K562 (cell line): ENCODE data around the gene DHRS4L2. TPM values are rescaled to one million over a fixed set of nuclear protein-coding genes. Genes with fewer than 3 reads are reported as not detected.
A peak's percentile ranks its signal among the peaks of the same experiment; 100 is the strongest.

Experiments
- BRD9 ChIP-seq: fragments of 450-650 bp; IDR thresholded peaks from 2 replicates; pipeline ENCODE4 v1.6.1; 2018; ENCODE audit warnings: low read depth; ENCODE audit not compliant: partially characterized antibody
- CREM ChIP-seq: IDR thresholded peaks from 2 replicates; pipeline ENCODE4 v1.6.1; 2014; ENCODE audit warnings: antibody characterized with exemption, low read depth
- ELF4 ChIP-seq: fragments of 450-650 bp; formaldehyde crosslinking; IDR thresholded peaks from 2 replicates; pipeline ENCODE4 v1.4.0; 2022; ENCODE audit warnings: missing genetic modification characterization
- EP300 ChIP-seq: IDR thresholded peaks from 2 replicates; pipeline ENCODE4 v1.6.1; 2012; ENCODE audit warnings: low read length, improper control_type of control experiment
- FOXK2 ChIP-seq, 2 experiments: fragments of 450-650 bp; IDR thresholded peaks in 1 of 2; conservative IDR thresholded peaks in 1 of 2; 2 replicates each; pipeline ENCODE4 v1.6.1; 2016; ENCODE audit warnings: low read depth in 2 of 2, mild to moderate bottlenecking in 1 of 2
- JUNB ChIP-seq: fragments of 450-650 bp; formaldehyde crosslinking; conservative IDR thresholded peaks from 2 replicates; pipeline ENCODE4 v1.4.0; 2020; ENCODE audit warnings: mild to moderate bottlenecking
- MTA3 ChIP-seq: fragments of 450-650 bp; formaldehyde crosslinking; IDR thresholded peaks from 2 replicates; pipeline ENCODE4 v1.6.1; 2017; ENCODE audit warnings: mild to moderate bottlenecking, borderline replicate concordance
- MXI1 ChIP-seq: IDR thresholded peaks from 2 replicates; pipeline ENCODE4 v1.6.1; 2011; ENCODE audit warnings: low read depth, mild to moderate bottlenecking, improper control_type of control experiment, low read length
- MYBL2 ChIP-seq, 2 experiments: fragments of 450-650 bp in 1 of 2; sonication (generic) in 1 of 2; formaldehyde crosslinking in 1 of 2; IDR thresholded peaks; 2 replicates each; pipeline versions ENCODE4 v1.6.1 to v1.8.1; 2017 to 2022; ENCODE audit warnings: borderline replicate concordance in 1 of 2, inconsistent platforms in 1 of 2, low read depth in 1 of 2, mild to moderate bottlenecking in 1 of 2, missing genetic modification reagents in 1 of 2, moderate library complexity in 1 of 2
- NCOA6 ChIP-seq: fragments of 450-650 bp; IDR thresholded peaks from 2 replicates; pipeline ENCODE4 v1.6.1; 2017; ENCODE audit warnings: mild to moderate bottlenecking
- PTTG1 ChIP-seq: fragments of 450-650 bp; IDR thresholded peaks from 2 replicates; pipeline ENCODE4 v1.6.1; 2016; ENCODE audit warnings: low read depth, mild to moderate bottlenecking, missing genetic modification characterization, missing compliant biosample characterization
- PYGO2 ChIP-seq: fragments of 450-650 bp; IDR thresholded peaks from 2 replicates; pipeline ENCODE4 v1.6.1; 2016; ENCODE audit warnings: mild to moderate bottlenecking, missing genetic modification characterization, moderate library complexity, missing compliant biosample characterization
- RUNX1 ChIP-seq: sonication (generic); IDR thresholded peaks from 2 replicates; pipeline ENCODE4 v1.6.1; 2016; ENCODE audit warnings: antibody characterized with exemption, low read depth
- STAT5A ChIP-seq: IDR thresholded peaks from 2 replicates; pipeline ENCODE4 v1.6.1; 2012; ENCODE audit warnings: low read length, inconsistent platforms, borderline replicate concordance
- ZBED1 ChIP-seq: IDR thresholded peaks from 2 replicates; pipeline ENCODE4 v1.6.1; 2014
- ZBTB1 ChIP-seq: sonication (generic); formaldehyde crosslinking; IDR thresholded peaks from 2 replicates; pipeline ENCODE4 v1.8.1; 2023; ENCODE audit warnings: missing genetic modification reagents, low read depth, mild to moderate bottlenecking, borderline replicate concordance
- ZFX ChIP-seq: sonication (generic); formaldehyde crosslinking; IDR thresholded peaks from 2 replicates; pipeline ENCODE4 v1.8.0; 2022; ENCODE audit warnings: mild to moderate bottlenecking, missing genetic modification reagents, moderate library complexity
- ZKSCAN3 ChIP-seq: fragments of 250-450 bp; sonication (Bioruptor Pico); IDR thresholded peaks from 2 replicates; pipeline ENCODE4 v1.4.0; 2020
- ZNF280A ChIP-seq: fragments of 450-650 bp; IDR thresholded peaks from 2 replicates; pipeline ENCODE4 v1.6.1; 2018; ENCODE audit warnings: mild to moderate bottlenecking, low read depth; ENCODE audit not compliant: partially characterized antibody
- ZNF592 ChIP-seq: fragments of 450-650 bp; IDR thresholded peaks from 2 replicates; pipeline ENCODE4 v1.6.1; 2017; ENCODE audit warnings: antibody characterized with exemption, mild to moderate bottlenecking
- ZNF830 ChIP-seq: fragments of 250-450 bp; sonication (Bioruptor Pico); IDR thresholded peaks from 2 replicates; pipeline ENCODE4 v1.5.0; 2021; ENCODE audit warnings: mild to moderate bottlenecking
- polyA plus RNA-seq, 8 experiments: library from polyadenylated mRNA; depleted of rRNA in 4 of 8; stranded (reverse) in 5 of 8; unstranded in 3 of 8; fragments of >200 nt; fragmentation: Nextera tagmentation in 2 of 8; fragmentation: Illumina TruSeq in 1 of 8; extraction: Ambion mirVana in 2 of 8; extraction: Trizol in 1 of 8; gene quantifications; 2 replicates each; pipeline versions ENCODE4 v1.2.1 to v1.2.3, GENCODE V29; 2011 to 2014; ENCODE audit warnings: inconsistent platforms in 1 of 8, missing spikeins in 1 of 8
- total RNA-seq, 7 experiments: library from RNA; depleted of rRNA in 6 of 7; stranded (reverse); fragments of >200 nt in 6 of 7; fragmentation: Illumina TruSeq in 2 of 7; extraction: Trizol in 2 of 7; gene quantifications; 2 replicates each; pipeline versions ENCODE4 v1.2.1 to v1.2.3, GENCODE V29; 2011 to 2021; ENCODE audit warnings: low replicate concordance in 1 of 7
- TF ChIP-seq, protein P1 (sequence below), 2 experiments: fragments of 200-800 bp in 1 of 2; sonication (Bioruptor generic) in 1 of 2; sonication (generic) in 1 of 2; formaldehyde crosslinking in 1 of 2; IDR thresholded peaks in 1 of 2; conservative IDR thresholded peaks in 1 of 2; 2 replicates each; pipeline versions ENCODE4 v1.5.0 to v1.6.1; 2016 to 2020; ENCODE audit warnings: missing compliant biosample characterization in 1 of 2, missing genetic modification characterization in 1 of 2, missing genetic modification reagents in 1 of 2

Gene DHRS4L2
- total and polyA plus RNA-seq, 9 of the 15 experiments (the other 6 are each of a cell fraction or from before 2014, with no cell fraction given): 2.3 to 13.7 (median 8.1) TPM

- TF ChIP-seq ZNF280A (no peak), ZNF830 (no peak), ELF4 (peak; percentile 41; the same call in 1 of the 2 replicates), EP300 (peak; percentile 67; the same call in 1 of the 2 replicates), ZKSCAN3 (CRISPR knock-in tag) (peak; percentile 84), ZBTB1 (CRISPR knock-in tag) (no peak), MXI1 (no peak), ZFX (CRISPR knock-in tag) (no peak), MYBL2 (IDR thresholded peaks at IDR 0.05; ENCODE audit: low read depth) (no peak), MYBL2 (CRISPR knock-in tag; IDR thresholded peaks at IDR 0.05; ENCODE audit: borderline replicate concordance) (no peak), BRD9 (no peak), RUNX1 (no peak), NCOA6 (no peak), ZNF592 (peak; percentile 86), FOXK2 (conservative IDR thresholded peaks at IDR 0.05 in 1 of 2, IDR thresholded peaks at IDR 0.05 in 1 of 2; ENCODE audit: low read depth in 2 of 2) (no peak), PYGO2 (peak; percentile 82), MTA3 (no peak), ZBED1 (no peak), CREM (no peak), JUNB (0 out of 2 replicates have a peak, but pooled peaks have one; percentile 43), PTTG1 (peak; percentile 69; the same call in 1 of the 2 replicates), STAT5A (no peak)
- TF ChIP-seq, protein P1, sequence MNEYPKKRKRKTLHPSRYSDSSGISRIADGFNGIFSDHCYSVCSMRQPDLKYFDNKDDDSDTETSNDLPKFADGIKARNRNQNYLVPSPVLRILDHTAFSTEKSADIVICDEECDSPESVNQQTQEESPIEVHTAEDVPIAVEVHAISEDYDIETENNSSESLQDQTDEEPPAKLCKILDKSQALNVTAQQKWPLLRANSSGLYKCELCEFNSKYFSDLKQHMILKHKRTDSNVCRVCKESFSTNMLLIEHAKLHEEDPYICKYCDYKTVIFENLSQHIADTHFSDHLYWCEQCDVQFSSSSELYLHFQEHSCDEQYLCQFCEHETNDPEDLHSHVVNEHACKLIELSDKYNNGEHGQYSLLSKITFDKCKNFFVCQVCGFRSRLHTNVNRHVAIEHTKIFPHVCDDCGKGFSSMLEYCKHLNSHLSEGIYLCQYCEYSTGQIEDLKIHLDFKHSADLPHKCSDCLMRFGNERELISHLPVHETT (CRISPR knock-in tag; conservative IDR thresholded peaks at IDR 0.05 in 1 of 2, IDR thresholded peaks at IDR 0.05 in 1 of 2): peak in 1 of 2 experiments; percentile 47; a peak in 1 of 4 replicates
These were observed 49.0 kb upstream of the DHRS4L2 start (continued) for GRCh38 chr14:23939607-23940326.
